GM19035 (cell line): ENCODE measurements around the gene IFNL2.
"Not testable (repeated sequence)": the region's sequence is repeated elsewhere in the genome, so short reads cannot be mapped to it uniquely, and the experiment has no call there.

ENCODE experiments used
- ATAC-seq: cut with Tn5 transposase; IDR thresholded peaks from one replicate; pipeline ENCODE4 v1.9.1; 2021; ENCODE audit not compliant: unreplicated experiment

Gene IFNL2

GRCh38 chr19:39296055-39296645, 28.0 kb downstream of the IFNL2 start, which contains the start of gene IFNL1:
IFNL1 (plus strand) TSS chr19:39296407; CDS start chr19:39296422, 15 bp downstream.
- no peak for ATAC-seq

GRCh38 chr19:39296906-39297305, 28.7 kb downstream of the IFNL2 start:
- ATAC-seq, result no peak

GRCh38 chr19:39297931-39298634, 29.9 kb downstream of the IFNL2 start:
- ATAC-seq, result no peak

DNA sequence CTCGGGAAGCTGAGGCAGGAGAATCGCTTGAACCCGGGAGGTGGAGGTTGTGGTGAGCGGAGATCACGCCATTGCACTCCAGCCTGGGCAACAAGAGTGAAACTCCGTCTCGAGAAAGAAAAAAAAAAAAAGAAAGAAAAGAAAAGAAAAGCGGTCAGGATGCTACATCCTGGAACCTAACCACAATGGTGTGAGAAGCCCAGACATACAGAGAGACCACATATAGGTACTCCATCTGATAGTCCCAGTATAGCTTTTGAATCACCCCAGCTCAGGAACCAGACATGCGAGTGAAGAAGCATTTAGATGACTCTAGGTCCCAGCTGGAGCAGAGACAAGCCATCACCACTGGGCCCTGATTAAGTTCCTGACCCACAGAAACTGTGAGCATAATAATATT, 31.2 kb downstream of the IFNL2 start:
- no peak for ATAC-seq

- no peak for ATAC-seq
Measured at GRCh38 chr19:39299832-39300231, 31.6 kb downstream of the IFNL2 start.

GRCh38 chr19:39301021-39301420, 32.8 kb downstream of the IFNL2 start:
- no peak for ATAC-seq

- no peak for ATAC-seq
Measured at GRCh38 chr19:39301562-39301961, 33.4 kb downstream of the IFNL2 start.

GRCh38 chr19:39303373-39304184, 35.4 kb downstream of the IFNL2 start:
- no peak for ATAC-seq

DNA sequence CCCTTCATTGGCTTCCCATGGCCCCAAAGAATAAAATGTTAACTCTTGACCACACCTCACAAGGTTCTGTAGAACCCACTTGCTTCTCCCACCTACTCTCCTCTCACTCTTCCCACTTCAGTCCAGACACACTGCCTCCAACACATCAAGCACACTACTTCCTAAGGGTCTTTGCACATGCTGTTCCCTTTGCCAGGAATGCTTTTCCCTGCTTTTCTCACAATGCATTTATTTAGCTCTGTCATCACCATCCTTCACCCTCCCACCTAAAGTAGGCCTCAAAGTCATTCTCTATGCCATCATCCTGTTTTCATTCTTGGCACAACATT, 36.0 kb downstream of the IFNL2 start:
- ATAC-seq, result no peak

- ATAC-seq, result no peak
Measured at GRCh38 chr19:39304701-39305571, 36.7 kb downstream of the IFNL2 start.

DNA sequence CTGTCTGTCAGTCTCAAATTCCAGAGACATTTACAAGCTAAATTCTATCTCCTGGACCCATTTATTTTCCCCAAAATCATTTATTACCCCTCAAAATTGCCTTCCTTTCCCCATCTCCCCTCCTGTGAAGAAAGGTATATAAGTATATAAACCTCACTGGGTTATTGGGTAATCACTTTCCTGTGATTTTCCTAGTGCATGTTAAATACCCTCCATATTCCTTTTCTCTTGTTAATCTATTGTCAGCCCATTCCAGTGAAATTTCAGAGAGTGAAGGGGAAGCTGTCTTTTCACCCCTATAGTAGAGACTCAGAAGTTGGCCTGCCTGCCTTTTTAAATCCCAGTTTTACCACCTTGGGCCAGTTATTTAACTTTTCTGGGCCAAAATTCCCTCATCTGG, 37.9 kb downstream of the IFNL2 start:
- no peak for ATAC-seq

- no peak for ATAC-seq
Measured at GRCh38 chr19:39307046-39307821, 39.0 kb downstream of the IFNL2 start.

DNA sequence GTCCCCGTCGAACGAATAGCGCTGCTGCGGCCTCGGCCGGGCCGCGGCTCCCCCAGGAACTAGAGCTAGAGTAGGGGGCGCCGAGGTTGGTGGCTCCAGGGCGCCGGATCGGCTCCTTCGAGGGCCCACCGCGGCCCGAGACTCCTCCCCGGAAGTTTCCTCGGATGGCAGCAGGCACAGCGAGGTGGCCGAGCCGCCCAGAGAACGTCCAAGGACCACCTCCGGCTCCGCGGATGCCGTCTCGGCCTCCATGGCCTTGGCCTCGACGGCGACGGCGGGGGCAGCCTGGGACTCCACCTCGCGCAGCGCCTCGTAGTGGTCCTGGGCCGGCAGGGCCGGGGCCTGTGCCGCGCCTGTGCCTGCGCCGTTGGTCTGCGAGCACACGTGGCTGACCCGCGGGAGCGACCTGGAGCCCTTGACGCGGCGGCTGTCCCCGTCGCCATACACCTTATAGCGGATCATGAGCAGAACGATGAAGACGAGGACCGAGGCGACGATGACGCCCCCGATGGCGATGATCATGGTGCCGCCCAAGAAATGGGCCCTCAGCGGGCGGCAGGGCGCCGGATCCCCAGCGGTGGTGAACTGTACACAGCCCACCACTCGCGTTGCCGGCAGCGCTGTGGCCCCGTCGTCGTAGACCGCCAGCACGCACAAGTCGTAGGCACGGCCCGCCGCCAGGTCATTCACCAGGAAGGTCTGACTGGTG, 39.8 kb downstream of the IFNL2 start:
- ATAC-seq, result no peak

- no peak for ATAC-seq
Measured at GRCh38 chr19:39308531-39309304, 40.5 kb downstream of the IFNL2 start.

DNA sequence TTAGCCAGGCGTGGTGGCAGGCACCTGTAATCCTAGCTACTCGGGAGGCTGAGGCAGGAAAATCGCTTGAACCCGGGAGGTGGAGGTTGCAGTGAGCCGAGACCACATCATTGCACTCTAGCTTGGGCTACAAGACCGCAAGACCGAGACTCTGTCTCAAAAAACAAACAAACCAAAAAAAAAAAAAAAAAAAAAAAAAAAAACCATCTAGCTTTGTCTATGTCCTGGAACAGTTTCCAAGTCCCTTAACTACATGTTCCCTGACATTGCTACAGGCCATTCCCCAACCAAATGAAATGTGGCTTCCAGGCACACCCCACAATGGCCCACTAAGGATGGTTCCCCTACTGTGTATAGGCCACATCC, 41.1 kb downstream of the IFNL2 start:
- not testable (repeated sequence) for ATAC-seq

DNA sequence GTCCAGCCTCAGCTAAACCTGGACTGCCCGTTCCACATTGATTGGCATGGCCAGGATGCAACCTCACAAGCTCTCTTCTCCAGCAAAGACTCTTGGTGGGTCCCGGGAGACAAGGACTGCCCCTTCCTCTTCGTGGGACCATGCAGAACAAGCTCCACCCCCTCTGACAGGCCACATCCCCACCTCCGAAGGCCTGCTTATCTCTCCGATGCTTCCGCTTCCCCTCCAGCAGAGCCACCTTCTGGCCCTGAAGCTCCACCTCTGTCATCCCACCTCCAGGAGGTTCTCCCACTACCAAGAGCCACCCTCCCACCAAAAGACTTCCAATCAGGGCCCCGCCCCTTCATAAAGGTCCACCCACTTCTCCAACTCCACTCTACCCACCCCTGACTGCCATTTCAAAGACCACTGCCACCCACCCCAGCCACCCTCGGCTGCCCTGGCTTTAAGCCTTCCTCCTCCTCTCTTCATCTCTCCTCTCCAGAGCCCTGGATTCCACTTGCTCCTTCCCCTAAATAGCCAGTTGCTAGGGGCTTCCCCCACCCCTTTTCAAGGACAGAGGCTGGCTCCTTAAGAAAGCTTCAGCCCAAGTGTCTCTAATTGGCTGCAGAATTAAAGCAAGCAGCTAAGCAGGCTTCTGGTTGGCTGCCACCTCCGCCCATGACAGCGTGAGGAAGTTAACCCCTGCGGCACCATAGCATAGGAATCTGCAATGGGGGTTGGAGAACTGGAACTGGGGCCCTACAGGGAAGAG, 42.5 kb downstream of the IFNL2 start:
- no peak for ATAC-seq

DNA sequence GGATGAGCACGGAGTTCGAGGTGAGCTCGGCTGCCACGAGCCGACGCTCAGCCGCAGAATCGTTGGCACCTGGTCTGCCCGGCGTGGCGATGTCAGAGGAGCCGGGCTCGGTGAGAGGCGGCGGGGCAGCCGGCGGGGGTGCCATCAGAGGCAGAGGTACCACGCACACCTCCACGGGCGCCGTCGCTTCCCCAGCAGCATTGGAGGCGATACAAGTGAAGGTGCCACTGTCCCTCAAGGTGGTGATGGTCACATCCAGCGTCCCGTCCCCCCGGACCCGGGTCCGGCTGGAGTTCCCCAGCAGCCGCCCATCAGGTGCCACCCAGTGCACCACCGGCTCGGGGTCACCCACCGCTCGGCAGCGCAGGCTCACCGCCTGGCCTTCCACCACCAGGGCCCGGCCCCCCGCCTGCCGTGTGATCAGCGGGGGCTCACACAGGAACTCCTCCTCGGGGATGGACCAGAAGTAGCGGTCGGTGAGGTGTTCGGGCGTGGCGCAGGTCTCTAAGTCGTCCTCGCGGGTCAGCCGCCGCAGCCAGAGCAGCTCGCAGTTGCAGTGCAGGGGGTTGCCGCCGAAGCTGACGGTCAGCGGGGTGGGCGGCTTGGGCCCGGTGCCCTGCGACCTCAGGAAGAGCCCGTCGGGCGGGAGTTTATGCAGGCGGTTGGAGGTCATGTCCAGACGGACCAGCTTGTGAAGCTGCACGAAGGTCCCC, 46.0 kb downstream of the IFNL2 start:
- ATAC-seq, result no peak

GRCh38 chr19:39315933-39316332, 47.7 kb downstream of the IFNL2 start:
- ATAC-seq, result no peak
